ENCODE measurements around the gene PSMB5.

The PSMB5 gene

GRCh38 chr14:22985894-22986507, 48.7 kb downstream of the PSMB5 start:
- DNase-seq = no peak

- no peak for DNase-seq
These were observed 49.6 kb downstream of the PSMB5 start for GRCh38 chr14:22984959-22985658.

GRCh38 chr14:22982477-22983245, 52.0 kb downstream of the PSMB5 start, which contains the start of gene AJUBA:
TSS of gene AJUBA (minus strand) at chr14:22982551. CDS start at chr14:22982266, 285 bp downstream.
- peak; percentile 70 for DNase-seq

- DNase-seq = no peak
These were observed 52.7 kb downstream of the PSMB5 start for GRCh38 chr14:22981876-22982476.

- DNase-seq = no peak
These were observed 53.4 kb downstream of the PSMB5 start for GRCh38 chr14:22981090-22981875.

- DNase-seq = no peak
These were observed 54.0 kb downstream of the PSMB5 start for GRCh38 chr14:22980672-22981089.

GRCh38 chr14:22979748-22980392, 54.8 kb downstream of the PSMB5 start:
- no peak for DNase-seq

- no peak for DNase-seq
These were observed 55.6 kb downstream of the PSMB5 start for GRCh38 chr14:22978981-22979671.

- no peak for DNase-seq
These were observed 56.2 kb downstream of the PSMB5 start for GRCh38 chr14:22978487-22978837.

- no peak for DNase-seq
These were observed 56.8 kb downstream of the PSMB5 start for GRCh38 chr14:22977684-22978486.

GRCh38 chr14:22977434-22977683, 57.3 kb downstream of the PSMB5 start:
- DNase-seq = no peak

GRCh38 chr14:22976620-22977433, 57.9 kb downstream of the PSMB5 start:
- no peak for DNase-seq
